NCI-H460 (cell line): ENCODE results near the gene HDAC4. TPM values are rescaled to one million over a fixed set of nuclear protein-coding genes. Genes with fewer than 3 reads are reported as not detected.

ENCODE experiments used
- DNase-seq: peaks from one replicate; pipeline ENCODE4 v3.0.0-alpha.2; 2016; ENCODE audit warnings: low read depth; ENCODE audit errors: extremely low read depth
- total RNA-seq: library from RNA; depleted of rRNA; stranded (reverse); fragments of >200 nt; shearing (Covaris generic); gene quantifications from 2 replicates; pipeline ENCODE4 v1.2.3, GENCODE V29; 2014

The HDAC4 gene
- total RNA-seq, 1 experiment from 2014 or later = 21.0 TPM

- no peak for DNase-seq
These were observed 138.9 kb downstream of the HDAC4 start for GRCh38 chr2:239261796-239262483.

- DNase-seq = no peak
These were observed 139.5 kb downstream of the HDAC4 start for GRCh38 chr2:239261356-239261755.

GRCh38 chr2:239260546-239261327 is 140.1 kb downstream of the HDAC4 start:
- DNase-seq = no peak

- DNase-seq = no peak
These were observed 141.1 kb downstream of the HDAC4 start for GRCh38 chr2:239259603-239260298.

GRCh38 chr2:239259173-239259572 is 141.6 kb downstream of the HDAC4 start:
- DNase-seq = no peak

DNA sequence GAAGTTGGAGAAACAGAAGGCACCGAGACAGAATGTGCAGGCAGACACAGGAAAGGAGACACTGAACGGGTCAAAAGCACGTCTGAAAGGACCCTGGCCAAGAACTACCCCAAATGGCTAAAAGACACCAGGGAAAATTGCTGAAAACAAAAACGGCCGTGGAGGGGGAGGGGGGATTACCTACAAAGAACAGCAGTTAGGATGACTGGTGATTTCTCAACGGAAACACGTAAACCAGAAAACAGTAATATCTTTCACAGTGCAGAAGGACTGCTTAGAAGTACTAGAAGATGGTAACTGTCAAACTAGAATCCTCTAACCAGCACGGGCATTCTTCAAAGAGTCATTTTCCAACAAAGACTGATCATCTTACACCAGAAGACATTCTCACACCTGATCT is 142.6 kb downstream of the HDAC4 start:
- DNase-seq = no peak

GRCh38 chr2:239257511-239257937 is 143.3 kb downstream of the HDAC4 start:
- no peak for DNase-seq

GRCh38 chr2:239256350-239256743 is 144.5 kb downstream of the HDAC4 start:
- DNase-seq = no peak

- DNase-seq = no peak
These were observed 145.0 kb downstream of the HDAC4 start for GRCh38 chr2:239255628-239256349.

- DNase-seq = no peak
These were observed 145.6 kb downstream of the HDAC4 start for GRCh38 chr2:239255218-239255617.

GRCh38 chr2:239253701-239254436 is 147.0 kb downstream of the HDAC4 start:
- DNase-seq = no peak

- DNase-seq = no peak
These were observed 147.6 kb downstream of the HDAC4 start for GRCh38 chr2:239253264-239253663.

DNA sequence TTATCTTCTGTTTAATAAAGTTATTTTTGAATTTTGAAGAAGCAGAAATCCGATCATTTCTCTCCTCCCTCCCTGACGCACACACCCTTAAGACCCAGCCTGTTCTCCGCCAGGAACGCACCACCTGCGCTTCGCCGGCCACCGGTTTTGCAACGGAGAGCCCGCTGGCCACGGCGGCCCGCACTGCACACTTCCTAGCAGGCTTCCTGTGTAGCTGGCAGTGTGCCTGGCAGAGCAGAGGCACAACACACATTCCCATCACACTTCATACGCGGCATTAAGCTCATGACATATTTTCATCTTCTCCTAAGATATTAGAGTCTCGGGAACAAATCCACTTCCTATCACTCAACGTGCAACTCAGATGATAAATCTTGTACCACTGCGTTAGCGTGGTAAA is 148.0 kb downstream of the HDAC4 start:
- DNase-seq = no peak

- no peak for DNase-seq
These were observed 148.4 kb downstream of the HDAC4 start for GRCh38 chr2:239252393-239252792.

GRCh38 chr2:239251971-239252370 is 148.8 kb downstream of the HDAC4 start:
- DNase-seq = no peak

DNA sequence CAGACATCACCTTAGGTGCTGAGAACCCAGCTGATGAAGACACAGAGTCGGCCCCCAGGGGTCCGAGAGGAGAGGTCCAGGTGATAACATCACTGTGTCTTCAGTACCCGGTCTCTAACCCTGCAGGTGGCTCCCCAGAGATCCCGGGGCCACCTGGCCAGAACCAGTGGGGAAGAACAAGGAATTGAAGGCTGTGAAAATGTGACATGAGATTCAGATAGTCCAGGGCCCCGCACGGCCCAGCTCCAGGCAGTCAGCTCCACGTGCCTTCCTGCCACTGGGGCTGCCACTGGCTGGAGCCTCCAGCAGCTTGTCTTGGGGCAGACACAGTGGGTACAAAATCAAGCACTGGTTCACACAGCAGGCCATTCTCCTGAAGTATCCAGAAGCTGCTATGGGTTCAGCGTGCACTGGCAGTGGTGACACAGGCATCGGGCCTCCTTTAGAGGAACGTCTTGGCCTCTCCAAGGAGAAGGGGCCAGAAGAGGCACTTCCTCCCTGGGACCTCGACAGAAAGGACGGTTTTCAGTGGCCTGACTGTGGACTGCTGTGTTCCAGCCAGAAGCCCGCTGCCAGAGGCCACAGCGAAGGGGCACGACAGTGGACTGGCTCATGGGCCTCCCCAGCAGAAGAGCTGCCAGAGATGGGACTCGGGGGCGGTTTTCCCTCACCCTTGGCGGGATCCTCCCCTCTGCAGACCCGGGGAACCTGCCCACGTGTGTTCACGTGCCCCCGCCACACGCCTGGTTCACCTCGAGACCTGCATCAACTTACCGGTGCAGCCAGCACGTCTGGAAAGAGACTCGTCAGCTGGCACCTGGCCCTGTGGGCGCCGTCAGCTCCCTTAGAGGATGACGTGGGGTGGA is 150.4 kb downstream of the HDAC4 start:
- DNase-seq = no peak

DNA sequence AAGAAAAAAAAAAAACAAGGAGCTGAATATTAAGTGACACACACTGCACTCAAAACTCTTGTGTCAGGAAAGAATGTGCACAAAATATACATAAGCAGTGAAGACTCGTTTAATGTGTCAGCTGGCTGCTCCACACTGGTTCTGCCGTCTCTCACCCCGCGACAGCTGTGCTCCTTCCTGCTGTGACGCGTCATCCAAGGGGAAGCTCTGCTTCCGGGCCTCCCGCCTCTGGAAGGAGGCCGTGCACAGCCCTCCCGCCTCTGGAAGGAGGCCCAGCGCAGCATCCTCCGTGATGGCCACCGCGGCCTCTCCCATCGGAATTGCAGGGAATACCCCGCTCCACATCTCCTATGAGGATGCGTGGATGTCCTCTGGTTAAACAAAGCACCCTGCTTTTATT is 151.0 kb downstream of the HDAC4 start:
- DNase-seq = no peak

DNA sequence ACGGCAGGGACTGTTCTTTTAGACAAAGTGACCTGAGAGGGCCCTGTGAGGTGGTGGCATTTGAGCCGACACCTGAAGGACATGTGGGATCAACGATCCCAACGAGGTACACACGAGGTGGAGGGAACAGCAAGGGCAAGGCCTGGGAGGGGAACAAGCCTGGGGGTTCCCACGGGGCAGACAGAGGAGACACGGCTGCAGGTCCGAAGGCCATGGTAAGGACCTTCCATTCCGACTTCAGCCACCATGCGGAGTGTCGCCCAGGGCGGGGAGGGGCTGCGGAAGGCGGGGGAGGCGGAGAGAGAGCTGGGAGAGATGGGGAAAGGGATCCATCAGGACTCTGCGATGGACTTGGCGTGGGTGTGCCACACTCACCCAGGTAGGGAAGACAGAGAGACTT is 151.8 kb downstream of the HDAC4 start:
- DNase-seq = no peak
